Measurements from ENCODE around the gene PRKAA1.
"Not testable (repeated sequence)": the region's sequence is repeated elsewhere in the genome, so short reads cannot be mapped to it uniquely, and the experiment has no call there.

GRCh38 chr5:40792691-40793090, 5.5 kb downstream of the PRKAA1 start:
- not testable (repeated sequence) for TF ChIP-seq ZZZ3 (CRISPR knock-in tag; IDR thresholded peaks at IDR 0.05; ENCODE audit: borderline replicate concordance); ZNF761 (CRISPR knock-in tag; conservative IDR thresholded peaks at IDR 0.05); POLR2AphosphoS5 (IDR thresholded peaks at IDR 0.05; ENCODE audit: low read depth, low read length); SRF (IDR thresholded peaks at IDR 0.05; ENCODE audit: low read depth, low read length); SAP130 (CRISPR knock-in tag; IDR thresholded peaks at IDR 0.05; ENCODE audit: low read depth); POLR2AphosphoS2 (IDR thresholded peaks at IDR 0.05; ENCODE audit: low read depth, low read length); ELF4 (CRISPR knock-in tag; IDR thresholded peaks at IDR 0.05; ENCODE audit: borderline replicate concordance); ZSCAN29 (CRISPR knock-in tag; conservative IDR thresholded peaks at IDR 0.05); POLR2A (IDR thresholded peaks at IDR 0.05; ENCODE audit: insufficient read depth in 1 of 2, low read depth in 2 of 2, low read length in 2 of 2); ZNF629 (CRISPR knock-in tag; conservative IDR thresholded peaks at IDR 0.05); E2F5 (CRISPR knock-in tag; conservative IDR thresholded peaks at IDR 0.05); NFE2L1 (CRISPR knock-in tag; IDR thresholded peaks at IDR 0.05; ENCODE audit: borderline replicate concordance); TCF7L2 (IDR thresholded peaks at IDR 0.05; ENCODE audit: low read depth, low read length)
- TF ChIP-seq, protein P1, sequence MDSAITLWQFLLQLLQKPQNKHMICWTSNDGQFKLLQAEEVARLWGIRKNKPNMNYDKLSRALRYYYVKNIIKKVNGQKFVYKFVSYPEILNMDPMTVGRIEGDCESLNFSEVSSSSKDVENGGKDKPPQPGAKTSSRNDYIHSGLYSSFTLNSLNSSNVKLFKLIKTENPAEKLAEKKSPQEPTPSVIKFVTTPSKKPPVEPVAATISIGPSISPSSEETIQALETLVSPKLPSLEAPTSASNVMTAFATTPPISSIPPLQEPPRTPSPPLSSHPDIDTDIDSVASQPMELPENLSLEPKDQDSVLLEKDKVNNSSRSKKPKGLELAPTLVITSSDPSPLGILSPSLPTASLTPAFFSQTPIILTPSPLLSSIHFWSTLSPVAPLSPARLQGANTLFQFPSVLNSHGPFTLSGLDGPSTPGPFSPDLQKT (CRISPR knock-in tag; IDR thresholded peaks at IDR 0.05; ENCODE audit: borderline replicate concordance), result not testable (repeated sequence)

All from HepG2 (cell line).